Keratinocyte (primary cell): ENCODE measurements around the gene HAUS1. TPM values are rescaled to one million over a fixed set of nuclear protein-coding genes. Genes with fewer than 3 reads are reported as not detected.

Source experiments
- DNase-seq: peaks from one replicate; pipeline ENCODE4 v3.0.0-alpha.2; 2011; ENCODE audit warnings: low read depth, missing footprints, low spot score
- FAIRE-seq: peaks from 2 replicates; lab custom pipeline; 2011; peaks lifted over from hg19 to GRCh38; lab: Jason Lieb, UNC
- H2AFZ ChIP-seq: 2 replicates; pipeline ENCODE4 v1.6.0; 2012; ENCODE audit warnings: low read length, control low read depth, inconsistent platforms; ENCODE audit not compliant: control insufficient read depth
- H3K27ac ChIP-seq: 2 replicates; pipeline ENCODE4 v1.5.1; 2011; ENCODE audit warnings: low read length; ENCODE audit not compliant: control insufficient read depth, insufficient read depth
- H3K27me3 ChIP-seq: 3 replicates; pipeline ENCODE4 v1.6.0; 2011; ENCODE audit warnings: low read length; ENCODE audit not compliant: control insufficient read depth, insufficient read depth; ENCODE audit errors: extremely low read depth
- H3K36me3 ChIP-seq, 2 experiments: 2 replicates in 1 of 2; 3 replicates in 1 of 2; pipeline ENCODE4 v1.5.1; 2011; ENCODE audit warnings: low read length in 2 of 2, mild to moderate bottlenecking in 1 of 2; ENCODE audit not compliant: control insufficient read depth in 2 of 2, insufficient read depth in 2 of 2; ENCODE audit errors: extremely low read depth in 1 of 2
- H3K4me1 ChIP-seq: 3 replicates; pipeline ENCODE4 v1.5.1; 2011; ENCODE audit warnings: low read length; ENCODE audit not compliant: control insufficient read depth, insufficient read depth; ENCODE audit errors: extremely low read depth
- H3K4me2 ChIP-seq: 3 replicates; pipeline ENCODE4 v1.6.0; 2011; ENCODE audit warnings: low read depth, low read length; ENCODE audit not compliant: control insufficient read depth, insufficient read depth; ENCODE audit errors: extremely low read depth
- H3K4me3 ChIP-seq, 3 experiments: fragments of 200-600 bp in 1 of 3; sonication (generic) in 1 of 3; 2 replicates in 2 of 3; 3 replicates in 1 of 3; pipeline ENCODE4 v1.5.1; 2011 to 2016; ENCODE audit warnings: low read length in 3 of 3, mild to moderate bottlenecking in 3 of 3, control low read depth in 2 of 3, inconsistent platforms in 1 of 3, low read depth in 1 of 3, mixed read lengths in 1 of 3, mixed run types in 1 of 3, moderate library complexity in 1 of 3; ENCODE audit not compliant: control insufficient read depth in 2 of 3, insufficient read depth in 2 of 3; ENCODE audit errors: extremely low read depth in 1 of 3
- H3K79me2 ChIP-seq: 2 replicates; pipeline ENCODE4 v1.6.0; 2012; ENCODE audit warnings: low read length; ENCODE audit not compliant: control insufficient read depth, insufficient read depth
- H3K9ac ChIP-seq: 3 replicates; pipeline ENCODE4 v1.6.0; 2011; ENCODE audit warnings: low read length; ENCODE audit not compliant: control insufficient read depth, insufficient read depth; ENCODE audit errors: extremely low read depth
- H3K9me1 ChIP-seq: 3 replicates; pipeline ENCODE4 v1.6.0; 2011; ENCODE audit warnings: low read length; ENCODE audit not compliant: control insufficient read depth, insufficient read depth; ENCODE audit errors: extremely low read depth
- H3K9me3 ChIP-seq: 2 replicates; pipeline ENCODE4 v1.5.1; 2012; ENCODE audit warnings: low read depth, low read length; ENCODE audit not compliant: control insufficient read depth
- H4K20me1 ChIP-seq: 3 replicates; pipeline ENCODE4 v1.6.0; 2011; ENCODE audit warnings: low read length; ENCODE audit not compliant: control insufficient read depth, insufficient read depth; ENCODE audit errors: extremely low read depth
- EZH2 ChIP-seq: IDR thresholded peaks from one replicate; pipeline ENCODE4 v1.6.1; 2012; ENCODE audit warnings: inconsistent platforms, mild to moderate bottlenecking, low read length, moderate library complexity
- dilution Hi-C: fragments of 300-500 bp; cut with MboI; formaldehyde crosslinking; loops from one replicate; pipeline ENCODE4 v1.7.0; 2020; ENCODE audit warnings: low sequenced_read_pairs; ENCODE audit not compliant: extremely low pct_ligation_motif_present
- polyA plus RNA-seq, 5 experiments: library from polyadenylated mRNA; depleted of rRNA in 3 of 5; stranded (reverse) in 3 of 5; stranded (forward) in 1 of 5; unstranded in 1 of 5; fragments of >200 nt; gene quantifications; 1 replicate in 1 of 5; 2 replicates in 3 of 5; 3 replicates in 1 of 5; pipeline versions ENCODE4 v1.2.1 to v1.2.3, GENCODE V29; 2011 to 2012; ENCODE audit warnings: missing spikeins in 2 of 5, low read depth in 1 of 5, low replicate concordance in 1 of 5
- TF ChIP-seq, protein P1 (sequence below), 3 experiments: IDR thresholded peaks in 1 of 3; conservative IDR thresholded peaks in 1 of 3; optimal IDR thresholded peaks in 1 of 3; 2 replicates in 2 of 3; 3 replicates in 1 of 3; pipeline versions ENCODE3 to v1.5.1; 2011; ENCODE audit warnings: low read length in 3 of 3, mild to moderate bottlenecking in 3 of 3, moderate library complexity in 2 of 3, control low read depth in 1 of 3, inconsistent platforms in 1 of 3; ENCODE audit not compliant: insufficient read depth in 2 of 3; ENCODE audit errors: extremely low read depth in 1 of 3

HAUS1 gene
- polyA plus RNA-seq, 1 donor (not counting 4 experiments of a cell fraction or from before 2014, with no cell fraction given): 39.5 TPM

DNA sequence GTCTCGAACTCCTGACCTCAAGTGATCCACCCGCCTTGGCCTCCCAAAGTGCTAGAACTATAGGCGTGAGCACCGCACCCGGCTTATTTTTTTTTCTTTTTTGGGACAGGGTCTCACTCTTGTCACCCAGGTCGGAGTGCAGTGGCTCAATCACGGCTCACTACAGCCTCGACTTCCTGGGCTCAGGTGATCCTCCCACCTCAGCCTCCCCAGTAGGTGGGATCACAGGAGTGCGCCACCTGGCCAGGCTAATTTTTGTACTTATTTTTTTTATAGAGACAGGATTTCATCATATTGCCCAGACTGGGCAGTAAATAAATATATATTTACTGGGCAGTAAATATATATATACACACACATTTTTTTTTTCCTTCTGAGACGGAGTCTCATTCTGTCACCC, 8.7 kb upstream of the HAUS1 start:
- no peak for DNase-seq
- Histone ChIP-seq H2AFZ (no peak overlapping the region), H3K4me3 (no peak overlapping the region), H3K36me3 (peaks cover 11 to 19% of the 10 kb centered on the region in 2 experiments), H3K4me2 (no peak overlapping the region), H3K27me3 (no peaks in the 10 kb centered on the region), H3K9me1 (no peaks in the 10 kb centered on the region), H3K4me1 (peaks cover 10% of the 10 kb centered on the region), H3K79me2 (peaks cover 72% of the 10 kb centered on the region), H4K20me1 (peaks cover 3% of the 10 kb centered on the region), H3K9ac (no peak overlapping the region), H3K27ac (no peak overlapping the region), H3K9me3 (no peaks in the 10 kb centered on the region)
- TF ChIP-seq, protein P1, sequence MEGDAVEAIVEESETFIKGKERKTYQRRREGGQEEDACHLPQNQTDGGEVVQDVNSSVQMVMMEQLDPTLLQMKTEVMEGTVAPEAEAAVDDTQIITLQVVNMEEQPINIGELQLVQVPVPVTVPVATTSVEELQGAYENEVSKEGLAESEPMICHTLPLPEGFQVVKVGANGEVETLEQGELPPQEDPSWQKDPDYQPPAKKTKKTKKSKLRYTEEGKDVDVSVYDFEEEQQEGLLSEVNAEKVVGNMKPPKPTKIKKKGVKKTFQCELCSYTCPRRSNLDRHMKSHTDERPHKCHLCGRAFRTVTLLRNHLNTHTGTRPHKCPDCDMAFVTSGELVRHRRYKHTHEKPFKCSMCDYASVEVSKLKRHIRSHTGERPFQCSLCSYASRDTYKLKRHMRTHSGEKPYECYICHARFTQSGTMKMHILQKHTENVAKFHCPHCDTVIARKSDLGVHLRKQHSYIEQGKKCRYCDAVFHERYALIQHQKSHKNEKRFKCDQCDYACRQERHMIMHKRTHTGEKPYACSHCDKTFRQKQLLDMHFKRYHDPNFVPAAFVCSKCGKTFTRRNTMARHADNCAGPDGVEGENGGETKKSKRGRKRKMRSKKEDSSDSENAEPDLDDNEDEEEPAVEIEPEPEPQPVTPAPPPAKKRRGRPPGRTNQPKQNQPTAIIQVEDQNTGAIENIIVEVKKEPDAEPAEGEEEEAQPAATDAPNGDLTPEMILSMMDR (optimal IDR thresholded peaks at IDR 0.05 in 1 of 3, IDR thresholded peaks at IDR 0.05 in 1 of 3, conservative IDR thresholded peaks at IDR 0.05 in 1 of 3; ENCODE audit: extremely low read depth in 1 of 3, insufficient read depth in 2 of 3, low read length in 3 of 3): no peak
- TF ChIP-seq EZH2: no peak
- dilution Hi-C loops: no loop called here
- FAIRE-seq: no peak

DNA sequence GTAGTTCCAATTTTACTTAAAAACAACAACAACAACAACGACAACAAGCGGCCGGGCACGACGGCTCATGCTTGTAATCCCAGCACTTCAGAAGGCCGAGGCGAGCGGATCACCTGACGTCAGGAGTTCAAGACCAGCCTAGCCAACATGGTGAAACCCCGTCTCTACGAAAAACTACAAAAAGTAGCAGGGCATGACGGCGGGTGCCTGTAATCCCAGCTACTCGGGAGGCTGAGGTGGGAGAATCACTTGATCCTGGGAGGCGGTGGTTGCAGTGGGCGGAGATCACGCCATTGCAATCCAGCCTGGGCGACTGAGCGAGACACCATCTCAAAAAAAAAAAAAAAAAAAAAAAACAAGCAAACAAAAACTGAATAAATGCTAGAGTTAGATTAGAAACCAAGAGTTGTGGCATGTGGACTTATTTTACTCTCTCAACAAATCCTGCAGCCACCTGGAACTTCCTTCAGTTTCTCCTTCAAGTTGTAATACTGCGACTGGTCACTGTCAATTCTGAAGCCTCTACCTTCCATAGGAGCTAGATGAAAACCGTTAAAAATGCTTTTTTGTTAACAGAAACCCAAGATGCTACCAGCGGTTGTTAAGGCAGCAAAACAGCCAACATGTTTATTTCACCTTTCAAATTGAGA, 7.4 kb upstream of the HAUS1 start:
- Histone ChIP-seq H3K4me2 (peak overlapping the region; percentile 97), H3K27ac (peak overlapping the region; percentile 92), H3K27me3 (no peaks in the 10 kb centered on the region), H4K20me1 (no peaks in the 10 kb centered on the region), H3K4me1 (peaks cover 10% of the 10 kb centered on the region), H3K36me3 (peaks cover 6 to 11% of the 10 kb centered on the region in 2 experiments), H3K9ac (peak overlapping the region; percentile 98), H3K79me2 (peaks cover 60% of the 10 kb centered on the region), H3K9me3 (no peaks in the 10 kb centered on the region), H2AFZ (no peak overlapping the region), H3K9me1 (no peaks in the 10 kb centered on the region), H3K4me3 (peak overlapping the region; percentile 72 to 99 (median 97))
- FAIRE-seq: no peak
- DNase-seq: no peak
- TF ChIP-seq, protein P1 (optimal IDR thresholded peaks at IDR 0.05 in 1 of 3, IDR thresholded peaks at IDR 0.05 in 1 of 3, conservative IDR thresholded peaks at IDR 0.05 in 1 of 3; ENCODE audit: extremely low read depth in 1 of 3, insufficient read depth in 2 of 3, low read length in 3 of 3): no peak
- no peak for TF ChIP-seq EZH2
- dilution Hi-C loops: no loop called here
